Lung microvascular endothelial cell (primary cell): ENCODE measurements around the gene SELENBP1. TPM values are rescaled to one million over a fixed set of nuclear protein-coding genes. Genes with fewer than 3 reads are reported as not detected.
"Not testable (repeated sequence)": the region's sequence is repeated elsewhere in the genome, so short reads cannot be mapped to it uniquely, and the experiment has no call there.

ENCODE experiments used
- DNase-seq, 2 donors: peaks; one replicate each; pipeline versions ENCODE4 v3.0.0 to v3.0.0-alpha.2; 2010; ENCODE audit warnings: low read depth in 2 of 2
- total RNA-seq: library from RNA; depleted of rRNA; stranded (reverse); fragments of >200 nt; gene quantifications from 2 replicates; pipeline ENCODE4 v1.2.1, GENCODE V29; 2014

Gene SELENBP1
- total RNA-seq, 1 donor from 2014 or later, result 0.40 TPM

DNA sequence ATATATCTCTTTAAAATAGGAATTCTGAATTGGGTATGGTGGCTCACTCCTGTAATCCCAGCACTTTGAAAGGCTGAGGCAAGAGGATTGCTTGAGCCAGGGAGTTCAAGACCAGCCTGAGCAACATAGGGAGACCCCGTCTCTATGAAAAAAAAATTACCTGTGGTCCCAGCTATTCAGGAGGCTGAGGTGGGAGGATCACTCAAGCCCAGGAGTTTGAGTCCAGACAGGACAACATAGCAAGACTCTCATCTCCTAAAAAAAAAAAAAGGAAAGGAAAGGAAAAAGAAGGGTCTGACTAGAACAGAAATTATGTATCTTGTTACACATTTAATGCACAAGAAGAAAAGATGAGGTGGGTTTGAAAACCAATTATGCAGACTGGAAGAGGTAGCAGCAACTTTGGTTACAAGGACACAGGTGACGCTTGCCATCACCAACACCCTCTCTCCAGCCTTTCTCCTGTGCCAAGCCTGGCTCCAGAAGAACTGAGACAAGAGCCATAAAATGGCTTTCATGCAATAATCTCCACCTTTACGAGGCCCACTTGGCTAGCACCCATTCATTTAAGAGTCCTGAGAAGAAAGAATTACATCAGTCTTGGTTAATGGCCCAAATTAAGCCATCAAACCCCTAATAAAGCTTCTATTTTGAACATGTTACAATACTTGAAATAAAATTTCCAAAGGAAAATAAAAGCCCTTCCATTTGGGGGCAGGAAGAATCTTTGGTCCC is 4.8 kb upstream of the SELENBP1 start:
- DNase-seq, result no peak

DNA sequence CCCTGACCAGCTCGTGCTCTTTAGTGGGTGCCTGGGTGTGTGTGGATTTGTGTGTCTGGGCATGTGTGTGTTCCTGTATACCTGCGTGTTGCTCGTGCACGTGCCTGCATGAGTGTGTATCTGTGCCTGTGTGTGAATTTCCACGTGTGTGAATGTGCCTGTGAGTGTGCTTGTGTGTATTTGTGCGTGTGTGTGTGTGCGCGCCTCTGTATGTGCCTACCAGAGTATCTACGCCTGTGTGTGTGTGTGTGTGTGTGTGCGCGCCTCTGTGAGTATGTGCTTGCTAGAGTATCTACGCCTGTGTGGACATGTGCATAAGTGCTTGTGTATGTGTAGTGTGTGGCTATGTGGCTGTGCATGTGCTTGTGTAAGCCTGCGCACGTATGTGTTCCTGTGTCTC is 691 bp upstream of the SELENBP1 start:
- no peak for DNase-seq

DNA sequence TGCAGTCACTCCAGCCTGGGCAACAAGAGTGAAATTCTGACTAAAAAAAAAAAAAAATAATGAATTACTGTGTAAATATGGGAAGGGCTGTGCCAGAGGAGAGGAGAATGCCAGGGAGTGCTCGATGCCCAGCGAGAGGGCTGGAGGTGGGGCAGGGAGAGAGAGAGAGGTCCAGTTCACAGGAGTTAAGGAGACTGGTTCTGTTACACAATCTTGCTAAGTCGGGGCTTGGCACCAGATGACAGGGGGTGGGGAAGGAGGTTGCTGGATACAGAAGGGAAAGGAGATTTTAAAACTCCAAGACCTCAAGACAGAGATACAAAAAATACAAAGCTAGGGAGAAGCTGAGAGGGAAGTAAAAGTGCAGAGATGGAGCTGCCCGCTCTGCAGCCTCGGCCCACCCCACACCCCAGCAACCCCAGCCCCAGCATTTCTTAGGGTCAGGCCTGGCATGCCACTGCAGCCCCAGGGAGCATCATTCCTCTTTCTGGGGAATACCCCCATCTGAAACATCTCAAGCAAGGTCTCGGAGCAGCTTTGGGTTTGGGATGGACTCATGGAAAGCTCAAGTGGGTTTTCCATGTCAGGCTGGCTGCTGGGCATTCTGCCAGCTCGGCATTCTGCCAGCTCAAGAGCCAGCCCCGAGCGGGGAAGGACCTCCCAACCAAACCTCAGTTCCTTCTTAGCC is 991 bp downstream of the SELENBP1 start:
- DNase-seq, result peak; percentile 52 to 53

DNA sequence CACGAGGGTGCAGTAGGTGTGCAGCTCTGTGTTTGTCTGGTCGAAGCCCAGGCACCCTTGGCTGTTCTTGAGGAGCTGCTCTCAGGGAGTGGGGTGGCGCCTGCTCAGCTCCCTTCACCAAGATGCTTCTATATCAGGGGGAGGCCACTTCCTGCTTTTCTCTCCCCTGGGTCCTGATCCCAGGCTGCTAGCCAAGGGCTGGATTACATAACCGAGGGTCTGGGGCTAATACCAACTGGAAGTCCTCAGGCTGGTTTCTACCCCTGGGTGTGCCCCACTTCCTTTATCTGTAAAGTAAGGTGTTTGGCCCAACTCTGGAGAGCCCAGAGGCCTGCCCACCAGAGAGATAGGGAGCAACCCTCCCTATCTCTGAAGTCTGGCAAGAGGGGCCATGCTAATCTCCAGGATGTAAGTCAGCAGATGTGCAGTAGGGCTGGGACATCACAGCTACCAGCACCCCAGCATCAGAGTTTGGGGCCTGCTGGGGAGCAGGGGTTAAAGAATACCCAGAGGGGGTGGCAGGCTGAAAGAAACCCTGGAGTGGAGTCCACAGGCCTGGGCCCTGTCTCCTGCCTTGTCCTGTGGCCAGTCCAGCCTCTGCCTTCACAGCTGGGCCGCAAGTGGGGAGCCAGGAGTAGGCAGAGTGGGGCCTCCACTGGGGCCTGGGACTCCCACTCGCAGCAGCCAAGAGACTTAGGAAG is 2.1 kb downstream of the SELENBP1 start:
- no peak for DNase-seq

DNA sequence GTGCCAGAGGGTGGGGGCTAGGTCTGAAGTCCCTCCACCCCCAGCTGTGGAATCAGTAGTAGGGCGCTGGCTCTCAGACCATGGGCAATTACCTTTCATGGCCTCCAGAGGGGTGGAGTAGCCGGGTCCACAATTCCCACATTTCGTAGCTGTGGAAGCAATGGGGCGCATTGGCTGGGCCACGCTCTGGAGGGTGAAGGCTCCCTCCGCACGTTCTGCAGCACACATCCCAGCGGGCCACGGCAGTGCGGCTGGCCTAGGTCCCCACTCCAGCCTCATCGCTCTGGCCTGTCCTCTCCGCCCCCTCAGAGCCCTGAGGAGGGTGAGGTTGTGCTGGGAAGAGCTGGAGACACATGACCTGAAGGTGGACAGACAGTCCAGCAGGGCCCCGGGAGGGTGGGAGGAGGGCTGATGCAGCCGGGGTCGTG is 2.9 kb downstream of the SELENBP1 start:
- DNase-seq, result no peak

DNA sequence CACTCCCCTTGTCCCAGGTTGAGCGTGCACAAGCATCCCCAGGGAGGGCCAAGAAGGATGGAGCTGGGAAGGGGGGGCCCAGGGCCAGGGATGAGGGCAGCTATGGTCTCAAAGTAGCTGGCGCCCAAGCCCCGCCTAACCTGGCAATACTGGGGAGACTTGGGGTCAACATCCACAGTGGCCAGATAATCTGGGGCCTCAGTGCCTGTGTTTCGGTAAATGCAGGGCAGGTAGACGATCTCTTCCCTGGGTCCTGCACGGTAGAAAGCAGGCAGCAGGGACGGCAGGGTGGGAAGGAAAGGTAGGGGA is 3.2 kb downstream of the SELENBP1 start:
- DNase-seq, result no peak

DNA sequence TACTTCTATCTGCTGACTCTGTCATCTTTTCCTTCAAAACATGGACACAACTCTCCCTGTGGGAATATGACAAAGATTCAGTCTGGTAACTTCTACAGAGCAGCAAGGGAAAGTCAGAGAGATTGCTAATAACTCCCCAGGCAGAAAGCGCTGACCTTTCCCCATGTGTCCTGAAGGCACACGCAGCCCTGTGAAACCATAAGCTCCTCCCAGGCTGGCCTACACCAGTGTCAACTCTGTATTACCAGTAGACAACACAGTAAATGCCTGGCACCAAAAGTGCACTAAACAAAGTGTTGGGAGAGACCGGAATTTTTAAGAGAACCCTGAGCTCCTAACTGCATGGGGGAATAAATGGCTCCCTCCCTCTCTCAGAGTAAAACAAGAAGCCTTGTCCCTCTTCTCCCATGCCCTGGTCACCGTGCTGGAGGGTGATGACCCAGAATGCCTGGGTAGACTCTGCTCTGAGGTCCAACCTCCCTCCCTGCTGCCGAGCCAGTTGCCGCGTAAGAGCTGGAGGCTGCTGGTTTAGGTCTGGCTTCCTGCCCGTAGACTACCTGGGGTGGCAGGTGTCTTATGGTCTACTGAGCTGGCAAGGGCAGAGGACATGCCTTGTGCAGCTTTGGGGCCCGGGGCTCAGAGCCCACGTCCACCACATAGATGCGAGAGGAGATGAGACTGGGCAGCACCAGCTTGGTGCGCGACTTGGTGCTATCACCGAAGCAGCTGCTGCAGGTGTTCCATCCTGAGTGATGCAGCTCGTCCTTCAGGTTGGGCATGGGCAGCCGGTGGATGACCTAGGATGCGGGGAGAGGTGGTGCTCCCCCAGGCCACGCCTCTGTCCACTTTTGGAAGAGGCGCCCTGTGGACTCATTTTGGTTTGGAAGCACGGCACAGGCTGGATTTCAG is 3.9 kb downstream of the SELENBP1 start:
- DNase-seq, result no peak

DNA sequence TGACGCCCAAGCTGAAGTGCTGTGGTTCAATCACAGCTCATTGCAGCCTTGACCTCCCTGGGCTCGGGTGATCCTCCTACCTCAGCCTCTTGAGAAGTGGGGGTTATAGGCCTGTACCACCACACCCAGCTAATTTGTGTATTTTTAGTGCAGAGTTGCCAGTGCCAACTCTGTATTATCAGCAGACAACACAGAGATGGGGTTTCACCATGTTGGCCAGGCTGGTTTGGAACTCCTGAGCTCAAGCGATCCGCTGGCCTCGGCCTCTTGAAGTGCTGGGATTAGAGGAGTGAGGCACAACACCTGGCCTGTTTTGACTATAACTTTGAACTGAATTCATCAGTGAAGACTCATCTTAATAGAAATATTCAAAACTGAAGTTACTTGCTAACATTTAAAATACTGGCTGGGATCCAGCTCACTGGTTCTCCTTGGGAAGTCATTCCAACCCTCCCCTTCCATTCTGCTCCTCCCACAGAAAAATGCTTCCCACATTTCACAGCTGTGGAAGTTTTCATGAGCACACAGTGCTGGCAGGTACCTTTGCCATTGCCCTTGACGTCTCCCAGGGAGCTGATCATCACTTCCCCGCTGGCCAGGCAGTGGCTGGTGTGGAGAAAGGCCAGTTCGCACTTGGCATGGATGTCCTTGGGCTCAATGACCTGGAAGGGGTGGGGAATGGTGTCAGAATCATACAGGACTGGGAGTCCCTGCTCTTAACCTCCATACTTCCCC is 4.7 kb downstream of the SELENBP1 start:
- DNase-seq, result no peak

DNA sequence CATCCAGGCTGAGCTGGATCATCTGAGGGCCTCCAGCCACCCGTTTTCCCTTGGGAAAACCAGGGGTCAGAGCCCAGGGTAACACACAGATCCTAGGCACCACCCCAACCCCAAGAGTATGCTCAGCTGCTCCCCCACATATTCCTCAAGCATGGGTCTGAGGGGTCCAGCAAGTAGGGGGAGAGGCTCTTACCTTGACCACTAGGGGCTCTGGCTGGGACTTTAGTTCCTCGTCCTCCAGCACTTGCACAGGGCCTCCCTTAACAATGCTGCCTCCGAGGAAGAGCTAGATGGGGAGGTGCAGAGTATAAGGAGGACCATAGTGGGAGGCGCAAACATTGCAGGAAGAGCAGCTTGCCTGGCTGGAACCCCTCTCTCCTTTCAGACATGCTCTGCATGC is 7.5 kb downstream of the SELENBP1 start:
- DNase-seq, result no peak

DNA sequence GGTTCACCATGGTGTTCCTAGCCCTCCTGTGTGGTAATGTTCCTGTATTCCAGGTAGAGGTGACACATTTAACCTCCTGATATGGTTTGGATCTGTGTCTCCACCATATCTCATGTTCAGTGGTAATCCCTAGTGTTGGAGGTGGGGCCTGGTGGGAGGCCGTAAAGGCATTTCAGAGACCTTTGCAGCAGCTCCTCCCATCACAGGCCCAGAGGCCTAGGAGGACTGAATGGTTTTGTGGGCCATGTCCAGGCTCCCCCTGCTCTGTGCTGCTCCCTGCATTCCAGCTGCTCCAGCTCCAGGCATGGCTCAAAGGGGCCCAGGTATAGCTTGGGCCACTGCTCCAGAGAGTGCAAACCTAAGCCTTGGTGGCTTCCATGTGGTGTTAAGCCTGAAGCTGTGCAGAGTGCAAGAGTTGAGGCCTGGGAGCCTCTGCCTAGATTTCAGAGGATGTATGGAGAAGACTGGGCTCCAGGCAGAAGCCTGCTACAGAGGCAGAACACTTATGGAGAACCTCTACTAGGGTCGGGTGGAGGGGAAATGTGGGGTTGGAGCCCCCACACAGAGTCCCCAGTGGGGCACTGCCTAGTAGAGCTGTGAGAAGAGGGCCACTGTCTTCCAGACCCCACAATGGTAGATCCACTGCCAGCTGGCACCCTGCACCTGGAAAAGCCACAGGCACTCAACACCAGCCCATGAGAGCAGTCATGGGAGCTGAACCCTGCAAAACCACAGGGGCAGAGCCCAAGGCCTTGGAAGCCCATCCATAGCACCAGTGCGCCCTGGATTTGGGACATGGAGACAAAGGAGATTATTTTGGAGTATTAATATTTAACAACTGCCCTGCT is 10.0 kb downstream of the SELENBP1 start:
- no peak for DNase-seq

DNA sequence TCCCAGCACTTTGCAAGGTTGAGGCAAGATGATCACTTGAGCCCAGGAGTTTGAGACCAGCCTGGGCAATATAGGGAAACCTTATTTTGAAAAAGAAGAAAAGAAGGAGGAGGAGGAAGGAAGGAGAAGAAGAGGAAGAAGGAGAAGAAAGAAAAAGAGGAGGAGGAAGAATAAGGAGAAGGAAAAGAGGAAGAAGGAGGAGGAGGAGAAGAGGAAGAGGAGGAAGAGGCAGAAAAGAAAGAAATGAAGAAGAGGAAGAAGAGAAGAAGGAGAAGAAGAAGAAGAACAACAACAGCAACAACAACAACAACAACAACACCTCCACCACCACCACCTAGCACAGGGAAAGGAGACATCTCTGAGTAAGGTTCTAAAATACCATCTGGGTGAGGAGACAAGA is 10.6 kb downstream of the SELENBP1 start:
- no peak for DNase-seq

DNA sequence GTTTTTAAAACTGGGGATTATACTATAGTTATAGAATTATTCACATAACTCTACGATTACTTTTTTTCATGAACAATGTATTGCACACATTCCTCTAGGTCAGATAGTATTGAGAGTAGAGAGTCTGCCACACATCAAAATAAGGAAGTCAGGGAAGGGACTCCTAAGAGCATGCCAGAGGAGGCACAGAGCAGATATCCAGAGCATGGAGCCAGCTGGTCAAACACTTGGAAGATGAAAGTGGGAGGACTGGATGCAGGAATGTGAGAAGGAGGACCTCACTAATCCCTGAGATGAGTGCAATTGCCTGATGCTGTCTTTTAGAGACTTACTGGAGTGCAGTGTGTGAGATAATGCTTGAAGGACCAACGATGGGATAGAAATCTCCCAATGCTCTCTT is 15.8 kb downstream of the SELENBP1 start:
- no peak for DNase-seq

DNA sequence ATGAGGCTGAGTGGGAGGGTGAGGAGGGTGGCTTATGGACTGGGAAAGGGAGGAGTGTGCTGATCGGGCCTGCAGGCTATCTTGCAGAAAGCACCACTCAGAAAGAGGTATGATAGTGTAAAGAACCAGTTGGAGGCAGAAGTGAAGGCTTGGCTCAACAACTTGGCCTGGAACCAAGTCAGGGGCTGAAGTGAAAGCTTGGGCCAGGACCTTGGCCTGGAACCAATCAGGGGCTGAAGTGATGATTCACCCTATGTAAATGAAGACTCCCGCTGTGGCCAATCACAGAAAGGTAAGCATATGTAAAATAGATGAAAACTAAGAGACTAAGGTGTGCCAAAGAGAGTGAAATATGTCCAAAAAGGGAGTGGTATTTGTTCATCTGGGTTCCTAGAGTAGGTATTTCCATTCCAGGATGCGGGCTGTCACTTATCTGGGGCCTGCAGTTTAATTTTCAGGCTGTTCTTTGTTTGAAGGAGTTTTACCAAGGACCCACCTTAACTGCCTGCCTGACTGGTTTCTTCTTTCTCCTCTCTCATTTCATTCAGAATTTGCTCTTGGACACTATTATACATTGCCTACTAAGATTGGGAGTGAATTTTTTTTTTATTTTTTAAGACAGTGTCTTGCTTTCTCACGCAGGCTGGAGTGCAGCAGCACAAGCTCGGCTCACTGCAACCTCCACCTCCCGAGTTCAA is 20.3 kb downstream of the SELENBP1 start:
- peak; percentile 56 to 60 for DNase-seq

DNA sequence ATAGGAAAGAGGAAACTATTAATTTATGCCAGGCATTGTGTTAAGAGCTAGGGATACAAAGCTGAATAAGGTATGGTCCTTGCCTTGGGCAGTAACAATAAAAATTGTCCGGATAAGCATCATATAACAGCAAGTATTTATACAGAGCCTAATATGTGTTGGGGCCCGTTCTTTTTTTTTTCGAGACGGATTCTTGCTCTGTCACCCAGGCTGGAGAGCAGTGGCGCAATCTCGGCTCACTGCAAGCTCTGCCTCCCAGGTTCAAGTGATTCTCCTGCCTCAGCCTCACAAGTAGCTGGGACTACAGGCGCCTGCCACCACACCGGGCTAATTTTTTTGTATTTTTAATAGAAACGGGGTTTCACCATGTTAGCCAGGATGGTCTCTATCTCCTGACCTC is 22.2 kb downstream of the SELENBP1 start:
- not testable (repeated sequence) for DNase-seq

DNA sequence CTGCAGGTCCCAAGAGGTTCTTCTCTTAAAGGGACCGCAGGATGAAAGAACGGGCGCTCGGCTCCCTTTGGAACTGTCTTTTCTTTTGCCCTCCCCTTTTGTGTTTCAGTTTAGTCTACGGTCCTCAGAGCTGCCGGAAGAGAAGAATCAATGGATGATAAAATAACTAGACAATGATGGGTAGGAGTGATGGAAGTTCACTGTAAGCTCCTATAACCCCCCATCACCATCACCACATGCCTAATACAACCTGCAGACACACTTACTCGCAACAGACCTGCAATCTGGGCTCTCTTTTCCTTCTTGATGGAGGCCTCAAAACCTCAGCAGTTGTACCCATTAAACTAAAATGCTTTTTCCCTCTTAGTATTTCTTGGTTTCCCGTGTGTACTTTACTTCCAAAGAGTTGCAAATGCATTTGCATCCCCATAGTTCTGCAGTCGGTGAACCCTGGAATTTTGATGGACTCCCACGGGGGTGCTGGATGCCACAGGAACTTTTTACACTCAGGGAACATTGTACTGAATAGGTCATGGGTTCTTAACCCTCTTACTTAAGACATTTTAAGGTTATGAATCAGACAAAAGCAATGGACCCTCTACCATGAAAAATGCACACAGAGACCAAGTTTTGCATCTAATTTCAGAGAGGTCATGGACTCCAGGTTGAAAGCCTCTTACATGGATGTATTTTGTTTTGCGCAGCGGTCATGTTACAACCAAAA is 24.8 kb downstream of the SELENBP1 start:
- no peak for DNase-seq

DNA sequence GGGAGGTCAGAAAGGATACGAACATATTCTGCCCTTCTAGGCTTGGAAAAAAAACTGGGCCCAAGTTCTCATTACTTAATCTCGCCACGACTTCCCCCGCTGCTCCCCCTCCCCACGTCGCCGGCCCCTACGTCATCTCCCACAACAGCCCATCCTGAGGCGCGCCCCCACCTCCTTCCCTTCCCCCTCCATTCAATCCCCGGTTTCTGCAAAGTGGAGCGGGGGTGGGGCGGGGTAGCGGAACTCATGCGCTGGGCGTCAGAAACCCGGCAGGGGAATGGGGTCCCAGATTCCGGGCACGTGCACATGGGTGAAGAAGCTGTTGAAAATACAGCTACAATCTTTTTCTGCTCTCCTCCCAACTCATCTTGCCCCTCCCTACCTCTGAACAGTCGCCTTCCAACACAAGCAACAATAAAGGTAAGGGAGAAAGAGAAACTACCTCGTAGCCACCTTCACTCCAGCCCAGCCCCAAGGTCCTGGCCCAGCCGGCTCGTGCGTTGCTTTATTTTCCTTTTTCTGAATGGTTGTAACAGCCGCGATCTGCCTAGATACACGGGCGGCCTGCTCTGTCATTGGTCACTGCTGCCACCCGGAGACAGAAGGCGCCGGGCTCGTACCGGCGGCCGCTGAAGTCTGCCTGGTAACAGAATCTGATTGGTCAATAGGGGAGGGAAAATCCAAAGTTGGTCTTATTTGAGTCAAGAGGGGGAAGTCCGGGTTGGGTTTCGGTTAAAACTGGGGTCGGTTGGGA is 25.6 kb downstream of the SELENBP1 start, which contains the start of gene RFX5:
RFX5 (minus strand) TSS at position 484 of the 754 bp plus-strand sequence. CDS start 932 bp downstream, outside the sequence.
- peak; percentile 98 for DNase-seq

DNA sequence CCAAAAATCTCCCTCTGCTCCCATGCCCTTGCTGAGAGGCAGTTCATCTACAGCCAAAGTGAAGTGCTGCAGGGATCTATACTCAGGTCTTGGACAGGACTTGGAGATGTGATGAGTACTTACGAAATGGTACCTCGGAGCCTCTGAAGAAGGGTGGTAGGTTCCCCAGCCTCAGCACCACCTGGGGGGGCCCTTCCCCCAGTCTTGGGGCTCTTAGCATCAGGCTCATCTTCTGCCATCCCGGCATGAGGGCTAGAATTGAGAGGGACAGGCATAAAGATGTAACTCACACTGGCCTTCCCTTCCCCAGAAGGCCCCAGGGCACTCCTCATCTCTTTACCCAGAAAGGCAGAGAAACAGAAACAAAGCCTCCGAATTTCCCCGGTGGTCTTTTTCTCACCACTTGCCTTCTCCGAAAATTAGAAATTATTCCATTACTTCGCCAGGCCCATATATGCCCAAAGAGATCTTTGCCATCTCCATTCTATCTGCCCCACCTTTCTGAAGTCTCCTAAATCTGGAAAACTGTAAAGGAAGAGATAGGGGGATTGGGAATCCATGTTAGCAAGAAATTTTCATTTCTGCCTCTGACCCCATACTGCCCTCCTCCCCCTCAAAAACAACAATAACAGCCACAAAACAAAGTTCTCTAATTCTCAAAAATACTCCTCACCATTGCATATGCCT is 26.3 kb downstream of the SELENBP1 start:
- no peak for DNase-seq
